Suprapubic skin (tissue), 3 donors: ENCODE results near the gene CFAP206.

Experiments
- CTCF ChIP-seq, 2 donors: fragments of 200-600 bp in 1 of 2; fragments of 450-650 bp in 1 of 2; sonication (generic) in 1 of 2; IDR thresholded peaks; one replicate each; pipeline ENCODE4 v1.5.1; 2016 to 2019; ENCODE audit warnings: antibody characterized with exemption in 2 of 2, mild to moderate bottlenecking in 1 of 2, moderate library complexity in 1 of 2
- EP300 ChIP-seq: sonication (generic); formaldehyde crosslinking; IDR thresholded peaks from one replicate; pipeline ENCODE4 v1.6.1; 2017; ENCODE audit warnings: antibody characterized with exemption
- POLR2A ChIP-seq, 2 donors: fragments of 450-650 bp; IDR thresholded peaks; one replicate each; pipeline ENCODE4 v1.6.1; 2017; ENCODE audit warnings: antibody characterized with exemption in 2 of 2, mild to moderate bottlenecking in 2 of 2, moderate library complexity in 2 of 2

- no peak for TF ChIP-seq EP300
- TF ChIP-seq POLR2A (IDR thresholded peaks at IDR 0.05): no peak
- no peak for TF ChIP-seq CTCF (IDR thresholded peaks at IDR 0.05)
These were observed 28.7 kb downstream of the CFAP206 start for GRCh38 chr6:87436435-87436834.
